NCI-H2196 (cell line): Measurements from ENCODE around the gene NT5C3A.
A peak's percentile ranks its signal among the peaks of the same experiment; 100 is the strongest.

ENCODE experiments used
- DNase-seq: peaks from one replicate; lab custom pipeline; 2025; ENCODE audit not compliant: unreplicated experiment; lab: John Stamatoyannopoulos, UW

Gene NT5C3A

GRCh38 chr7:33075818-33076518 lies 13.4 kb upstream of the NT5C3A start:
- no peak for DNase-seq

GRCh38 chr7:33073243-33073642 lies 10.7 kb upstream of the NT5C3A start:
- no peak for DNase-seq

GRCh38 chr7:33072471-33072870 lies 9.9 kb upstream of the NT5C3A start:
- DNase-seq, result no peak

GRCh38 chr7:33070831-33071230 lies 8.3 kb upstream of the NT5C3A start:
- no peak for DNase-seq

- DNase-seq, result no peak
Measured at GRCh38 chr7:33070277-33070676, 7.7 kb upstream of the NT5C3A start.

GRCh38 chr7:33067921-33068320 lies 5.3 kb upstream of the NT5C3A start:
- DNase-seq, result no peak

- no peak for DNase-seq
Measured at GRCh38 chr7:33066771-33067170, 4.2 kb upstream of the NT5C3A start.

- DNase-seq, result no peak
Measured at GRCh38 chr7:33065981-33066380, 3.4 kb upstream of the NT5C3A start.

- DNase-seq, result peak; percentile 92
Measured at GRCh38 chr7:33062782-33063443, 337 bp upstream of the NT5C3A start.

GRCh38 chr7:33061282-33061937 lies 1.2 kb downstream of the NT5C3A start:
- no peak for DNase-seq

- DNase-seq, result no peak
Measured at GRCh38 chr7:33059635-33060034, 2.9 kb downstream of the NT5C3A start.

GRCh38 chr7:33055158-33055557 lies 7.4 kb downstream of the NT5C3A start:
- DNase-seq, result no peak

- DNase-seq, result no peak
Measured at GRCh38 chr7:33054261-33054964, 8.2 kb downstream of the NT5C3A start.

GRCh38 chr7:33053721-33054120 lies 8.9 kb downstream of the NT5C3A start:
- DNase-seq, result no peak

- peak; percentile 51 for DNase-seq
Measured at GRCh38 chr7:33050535-33051318, 11.8 kb downstream of the NT5C3A start.

GRCh38 chr7:33048704-33049103 lies 13.9 kb downstream of the NT5C3A start:
- no peak for DNase-seq

- DNase-seq, result no peak
Measured at GRCh38 chr7:33048257-33048656, 14.3 kb downstream of the NT5C3A start.

GRCh38 chr7:33044986-33045385 lies 17.6 kb downstream of the NT5C3A start:
- DNase-seq, result no peak

- no peak for DNase-seq
Measured at GRCh38 chr7:33044401-33044718, 18.2 kb downstream of the NT5C3A start.

GRCh38 chr7:33043501-33044400 lies 18.8 kb downstream of the NT5C3A start:
- no peak for DNase-seq
